ENCODE data around the gene MLLT10.

DNA sequence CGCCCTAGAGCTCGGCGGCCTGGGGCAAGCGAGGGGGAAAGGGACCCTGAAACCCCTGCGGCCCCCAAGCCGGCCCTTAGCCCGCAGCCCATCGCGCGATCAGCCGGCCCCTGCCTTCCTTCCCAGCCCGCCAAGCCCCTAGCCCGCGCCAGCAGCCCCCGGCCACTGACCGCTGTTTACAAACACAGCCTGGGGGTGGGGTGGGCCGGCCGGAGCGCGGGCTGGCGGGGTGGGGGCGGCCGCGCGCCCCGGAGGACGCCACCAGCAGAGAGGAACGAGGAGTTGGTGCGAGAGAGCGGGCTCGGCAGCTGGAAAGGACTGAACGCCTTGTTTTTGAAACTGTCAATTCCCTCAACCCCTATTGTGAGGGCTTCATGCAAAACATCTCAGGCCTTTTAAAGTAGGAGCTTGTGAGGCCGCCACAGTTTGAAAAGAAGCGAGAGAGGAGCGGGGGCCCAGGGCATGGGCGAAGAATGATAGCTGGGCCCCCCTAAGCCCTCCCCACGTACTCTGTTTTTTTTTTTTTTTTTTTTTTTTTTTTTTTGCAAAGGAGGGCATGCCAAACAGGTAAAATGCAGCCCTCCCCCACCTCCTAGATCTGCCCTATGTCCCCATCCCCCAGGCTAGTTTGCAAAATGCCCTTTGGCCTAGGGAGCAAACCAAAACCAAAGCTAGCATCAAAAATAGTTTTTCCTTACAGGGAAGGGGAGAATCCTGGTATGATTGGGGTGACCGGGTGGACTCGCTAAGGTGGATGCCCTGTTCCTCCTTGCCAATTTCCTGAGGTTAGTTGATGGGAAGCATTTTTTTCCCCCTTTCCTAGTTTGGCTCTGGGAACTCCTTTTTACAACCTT, 23.6 kb upstream of the MLLT10 start:
- TF ChIP-seq, protein P1, sequence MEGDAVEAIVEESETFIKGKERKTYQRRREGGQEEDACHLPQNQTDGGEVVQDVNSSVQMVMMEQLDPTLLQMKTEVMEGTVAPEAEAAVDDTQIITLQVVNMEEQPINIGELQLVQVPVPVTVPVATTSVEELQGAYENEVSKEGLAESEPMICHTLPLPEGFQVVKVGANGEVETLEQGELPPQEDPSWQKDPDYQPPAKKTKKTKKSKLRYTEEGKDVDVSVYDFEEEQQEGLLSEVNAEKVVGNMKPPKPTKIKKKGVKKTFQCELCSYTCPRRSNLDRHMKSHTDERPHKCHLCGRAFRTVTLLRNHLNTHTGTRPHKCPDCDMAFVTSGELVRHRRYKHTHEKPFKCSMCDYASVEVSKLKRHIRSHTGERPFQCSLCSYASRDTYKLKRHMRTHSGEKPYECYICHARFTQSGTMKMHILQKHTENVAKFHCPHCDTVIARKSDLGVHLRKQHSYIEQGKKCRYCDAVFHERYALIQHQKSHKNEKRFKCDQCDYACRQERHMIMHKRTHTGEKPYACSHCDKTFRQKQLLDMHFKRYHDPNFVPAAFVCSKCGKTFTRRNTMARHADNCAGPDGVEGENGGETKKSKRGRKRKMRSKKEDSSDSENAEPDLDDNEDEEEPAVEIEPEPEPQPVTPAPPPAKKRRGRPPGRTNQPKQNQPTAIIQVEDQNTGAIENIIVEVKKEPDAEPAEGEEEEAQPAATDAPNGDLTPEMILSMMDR (IDR thresholded peaks at IDR 0.05; ENCODE audit: low read depth, low read length): no peak
- no peak for TF ChIP-seq POLR2A (IDR thresholded peaks at IDR 0.05; ENCODE audit: extremely low read depth, insufficient read length)

All from NB4 (cell line).